T-helper 2 cell treated with Interferon-gamma antibody and Interleukin-4, amounts not matched to agents 100 ng/mL and 5 ng/mL, for 36 hours (primary cell): Measurements from ENCODE around the gene NGRN. TPM values are rescaled to one million over a fixed set of nuclear protein-coding genes. Genes with fewer than 3 reads are reported as not detected.
"Not testable (repeated sequence)": the region's sequence is repeated elsewhere in the genome, so short reads cannot be mapped to it uniquely, and the experiment has no call there.

Source experiments
- intact Hi-C: fragments of 100-400 bp; cut with micrococcal nuclease; formaldehyde crosslinking; loops from one replicate; pipeline ENCODE4 v1.15.1; 2023
- total RNA-seq: library from RNA; stranded (reverse); gene quantifications from 2 replicates; pipeline ENCODE4 v1.2.3, GENCODE V29; 2022

The NGRN gene
- total RNA-seq, 1 donor from 2014 or later = 30.0 TPM

GRCh38 chr15:90233387-90234095, 31.9 kb upstream of the NGRN start, which contains the start of gene CIB1:
CIB1 (minus strand) TSS chr15:90233941; CDS start chr15:90233885, 56 bp downstream.
- intact Hi-C loops = loop anchor here (1.0 to 5.0 kb wide), 8 partner anchors 16 to 699 kb away; partner anchors contain the start of genes HDDC3, IQGAP1, NGRN and TTLL13

DNA sequence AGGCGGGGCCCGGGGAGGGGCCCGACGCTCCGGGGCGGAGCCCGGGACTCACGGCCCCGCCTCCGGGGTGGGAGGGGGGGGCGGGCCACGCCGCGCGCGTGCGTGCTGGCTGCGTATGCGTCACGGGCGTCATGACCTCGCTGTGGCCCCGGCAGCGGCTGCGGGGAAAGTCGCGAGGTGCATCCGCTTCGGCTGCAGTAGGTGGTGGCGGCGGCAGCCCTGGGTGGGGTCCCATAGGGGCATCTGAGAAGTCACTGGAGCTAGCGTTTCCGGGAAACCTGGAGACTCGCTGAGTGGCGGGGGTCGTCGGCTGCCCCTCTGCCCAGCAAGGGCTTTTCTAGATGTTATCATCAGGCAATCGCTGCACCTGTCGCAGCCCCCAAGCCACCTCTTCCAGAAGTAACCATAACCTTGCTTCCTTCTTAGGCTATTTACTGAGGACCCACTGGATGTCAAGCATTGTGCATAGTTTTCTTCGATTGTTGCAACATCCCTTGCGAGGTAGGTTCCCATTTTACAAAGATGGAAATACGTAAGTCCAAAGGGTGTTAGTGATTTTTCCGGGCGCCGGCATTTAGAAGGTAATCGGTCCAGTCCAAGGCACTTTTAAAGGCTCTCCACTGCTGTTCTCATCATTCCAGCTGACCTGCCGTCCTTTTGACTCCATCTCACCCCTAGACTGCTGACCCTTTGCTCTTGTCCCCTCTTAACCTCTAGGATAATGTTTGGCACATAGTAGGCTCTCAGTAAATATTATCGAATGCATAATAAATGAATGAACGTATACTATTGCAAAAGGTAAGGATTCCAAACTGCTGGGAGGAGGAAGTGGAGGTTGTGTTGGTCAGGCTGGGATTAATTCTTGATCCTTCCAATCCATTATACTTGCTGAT, 31.1 kb upstream of the NGRN start, which contains the start of gene GDPGP1:
Gene GDPGP1 (plus strand): TSS at position 114 of the 893 bp plus-strand sequence. CDS start 6,700 bp downstream, outside the sequence.
- intact Hi-C loops = loop anchor here (1.0 to 5.0 kb wide), 7 partner anchors 15 to 698 kb away; partner anchors contain the start of genes HDDC3, IQGAP1, NGRN and TTLL13

DNA sequence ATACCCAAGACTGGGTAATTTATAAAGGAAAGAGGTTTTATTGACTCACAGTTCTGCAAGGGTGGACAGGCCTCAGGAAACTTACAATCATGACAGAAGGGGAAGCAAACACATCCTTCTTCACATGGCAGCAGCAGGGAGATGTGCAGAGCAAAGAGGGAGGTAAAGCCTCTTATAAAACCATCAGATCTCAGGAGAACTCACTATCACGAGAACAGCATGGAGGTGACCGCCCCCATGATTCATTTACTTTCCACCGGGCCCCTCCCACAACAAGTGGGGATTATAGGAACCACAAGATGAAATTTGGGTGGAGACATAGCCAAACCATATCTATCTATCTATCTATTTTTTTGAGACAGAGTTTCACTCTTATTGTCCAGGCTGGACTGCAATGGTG, 26.1 kb upstream of the NGRN start:
- intact Hi-C loops = no loop called here

DNA sequence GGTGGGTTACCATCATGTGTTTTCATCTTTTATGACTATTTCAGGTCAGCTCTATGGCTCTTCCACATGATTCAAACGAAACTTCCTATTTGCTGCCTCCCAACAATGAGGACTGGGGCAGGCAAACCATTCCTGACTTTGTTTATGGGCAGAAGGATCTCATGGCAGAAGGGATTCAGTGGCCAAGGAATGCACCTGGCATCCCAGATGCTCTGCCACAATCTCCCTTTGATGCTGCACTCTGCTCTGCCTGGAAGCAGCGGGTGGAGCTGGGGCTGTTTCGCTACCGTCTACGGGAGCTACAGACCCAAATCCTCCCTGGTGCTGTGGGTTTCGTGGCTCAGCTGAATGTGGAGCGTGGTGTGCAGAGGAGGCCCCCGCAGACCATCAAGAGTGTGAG, 24.6 kb upstream of the NGRN start:
- intact Hi-C loops = no loop called here

- intact Hi-C loops = no loop called here
Observed at GRCh38 chr15:90241343-90242192, 23.9 kb upstream of the NGRN start.

- intact Hi-C loops = no loop called here
Observed at GRCh38 chr15:90243943-90244639, 21.4 kb upstream of the NGRN start.

DNA sequence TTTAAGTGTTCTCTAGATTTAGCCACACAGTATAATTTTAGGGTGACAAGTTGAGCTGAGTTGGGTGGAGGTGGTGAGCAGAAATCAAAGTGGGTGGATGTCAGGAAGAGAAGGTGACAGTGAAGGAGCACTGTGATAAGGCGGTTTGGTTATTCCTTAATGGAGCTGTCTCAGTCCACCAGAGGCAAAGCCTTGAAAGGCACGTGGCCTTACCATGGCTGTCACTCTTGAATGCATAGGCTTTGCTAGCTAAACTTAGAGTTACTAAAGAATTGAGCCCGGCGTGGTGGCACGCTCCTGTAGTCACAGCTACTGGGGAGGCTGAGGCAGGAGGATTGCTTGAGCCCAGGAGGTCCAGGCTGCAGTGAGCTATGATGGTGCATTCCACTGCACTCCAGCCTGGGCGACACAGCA, 16.7 kb upstream of the NGRN start:
- intact Hi-C loops = loop anchor here (1.0 to 2.0 kb wide), 2 partner anchors 14 to 16 kb away; partner anchors contain the start of genes GDPGP1 and NGRN

- intact Hi-C loops = loop anchor here (1.0 to 2.0 kb wide), 2 partner anchors 15 kb away; partner anchors contain the start of genes GDPGP1 and NGRN
Observed at GRCh38 chr15:90249203-90249863, 16.1 kb upstream of the NGRN start, which contains the start of gene TTLL13. TTLL13 (plus strand) TSS chr15:90249556; CDS start chr15:90250631, 1,075 bp downstream.

DNA sequence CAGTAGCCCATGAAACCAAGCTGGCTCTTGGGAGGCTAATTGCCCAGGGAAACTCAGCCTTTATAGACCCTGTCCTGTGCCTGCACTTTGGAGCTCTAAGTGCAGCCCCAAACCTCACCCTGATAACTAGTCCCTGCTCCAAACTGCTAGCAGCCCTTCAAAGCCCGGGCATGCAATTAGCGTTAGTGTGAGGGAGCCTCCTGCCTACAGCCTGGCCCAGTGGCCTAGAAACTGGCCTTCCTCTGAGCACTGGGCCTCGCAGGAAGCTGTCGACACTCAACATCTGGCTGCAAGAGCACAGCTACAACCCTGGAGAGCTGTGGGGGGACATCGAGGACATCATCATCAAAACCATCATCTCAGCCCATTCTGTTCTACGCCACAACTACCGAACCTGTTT, 7.7 kb upstream of the NGRN start:
- intact Hi-C loops = no loop called here

DNA sequence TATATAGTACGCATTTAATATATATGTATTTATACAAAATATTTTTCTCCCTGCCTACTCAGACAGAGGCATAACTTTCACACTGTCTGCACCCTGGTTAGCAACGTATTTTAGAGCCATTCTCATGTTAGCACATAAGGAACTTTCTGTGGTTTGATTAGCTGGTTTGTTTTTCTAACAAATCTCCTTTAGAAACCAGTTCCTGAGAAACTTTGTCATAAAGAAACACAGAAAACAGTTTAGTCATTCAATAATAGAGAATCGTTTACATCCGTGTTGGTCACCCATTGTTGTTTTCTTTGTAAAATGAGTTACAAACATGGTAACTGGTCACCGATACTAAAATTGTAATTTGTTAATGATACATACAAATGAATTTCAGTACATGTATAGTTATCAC, 5.9 kb upstream of the NGRN start:
- intact Hi-C loops = no loop called here

- intact Hi-C loops = not testable (repeated sequence)
Observed at GRCh38 chr15:90260731-90261130, 4.7 kb upstream of the NGRN start.

DNA sequence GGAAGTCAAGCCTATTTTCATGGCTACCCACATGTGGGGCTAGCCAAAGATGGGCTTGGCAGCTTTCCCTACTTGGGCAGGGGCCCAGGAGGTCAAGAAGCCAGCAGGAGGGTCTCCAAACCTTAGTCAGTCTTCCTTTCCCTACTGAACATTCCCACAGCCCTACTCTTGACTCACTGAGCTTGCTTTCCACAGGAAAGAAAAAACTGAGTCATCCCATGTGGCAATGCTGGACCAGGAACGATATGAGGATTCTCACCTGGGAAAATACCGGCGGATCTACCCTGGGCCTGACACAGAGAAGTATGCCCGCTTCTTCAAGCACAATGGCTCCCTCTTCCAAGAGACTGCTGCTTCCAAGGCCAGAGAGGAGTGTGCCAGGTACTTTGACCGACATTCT, 3.7 kb upstream of the NGRN start:
- intact Hi-C loops = no loop called here

DNA sequence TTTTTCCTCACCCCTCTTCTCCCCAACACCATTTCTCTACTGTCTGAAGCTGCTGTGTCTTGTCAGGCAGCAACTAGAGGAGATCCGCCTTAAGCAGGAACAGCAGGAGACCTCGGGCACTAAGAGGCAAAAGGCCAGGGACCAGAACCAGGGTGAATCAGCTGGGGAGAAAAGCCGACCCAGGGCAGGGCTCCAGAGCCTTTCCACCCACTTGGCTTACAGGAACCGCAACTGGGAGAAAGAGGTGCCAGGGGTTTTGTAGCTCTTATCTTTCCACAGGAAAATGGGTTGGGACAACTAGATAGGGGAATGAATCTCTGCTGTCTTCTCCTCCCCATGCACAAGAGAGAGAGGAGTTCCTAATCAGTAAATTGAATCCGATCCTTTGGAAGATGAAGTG, 3.0 kb upstream of the NGRN start:
- intact Hi-C loops = no loop called here

DNA sequence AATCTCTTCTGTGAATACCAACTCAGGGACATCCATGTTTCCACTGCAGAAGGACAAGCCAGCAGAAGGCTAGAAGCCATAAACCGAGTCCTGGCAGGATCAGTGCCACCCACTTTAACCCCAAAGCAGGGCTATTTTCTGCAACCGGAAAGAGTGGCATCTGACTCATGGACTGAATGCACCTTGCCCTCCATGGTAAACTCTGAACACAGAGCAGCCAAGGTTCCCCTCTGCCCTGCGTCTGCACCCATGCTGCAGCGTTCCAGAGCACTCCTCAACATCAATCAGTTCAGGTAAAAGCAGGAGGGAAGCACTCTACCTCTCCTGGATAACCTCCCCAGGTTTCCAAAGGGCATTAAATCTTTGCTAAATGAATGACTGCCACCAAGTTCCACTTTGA, 801 bp upstream of the NGRN start:
- intact Hi-C loops = loop anchor here (1.0 to 5.0 kb wide), 3 partner anchors 16 to 167 kb away; partner anchors contain the start of genes GDPGP1 and TTLL13

GRCh38 chr15:90266061-90266431, 574 bp downstream of the NGRN start:
- intact Hi-C loops = loop anchor here (5.0 kb wide), 1 partner anchor 169 kb away; no protein-coding TSS in a partner anchor

DNA sequence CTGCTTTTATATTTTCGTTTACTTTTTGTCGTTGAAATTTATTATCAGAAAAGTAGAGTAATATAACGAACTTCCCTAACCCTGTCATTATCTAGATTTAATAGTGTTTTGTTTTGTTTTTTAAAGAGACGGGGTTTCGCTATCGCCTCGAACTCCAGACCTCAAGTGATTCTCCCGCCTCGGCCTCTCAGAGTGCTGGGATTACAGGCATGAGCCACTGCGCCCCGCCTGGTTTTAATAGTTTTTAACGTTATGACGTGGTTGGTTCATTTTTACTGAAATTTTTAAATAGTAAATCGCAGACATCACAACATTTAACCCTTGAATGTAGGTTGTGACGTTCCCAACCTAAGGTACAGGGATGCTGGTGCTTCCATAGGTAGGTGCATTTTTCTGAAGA, 1.0 kb downstream of the NGRN start:
- intact Hi-C loops = loop anchor here (5.0 kb wide), 1 partner anchor 169 kb away; no protein-coding TSS in a partner anchor

DNA sequence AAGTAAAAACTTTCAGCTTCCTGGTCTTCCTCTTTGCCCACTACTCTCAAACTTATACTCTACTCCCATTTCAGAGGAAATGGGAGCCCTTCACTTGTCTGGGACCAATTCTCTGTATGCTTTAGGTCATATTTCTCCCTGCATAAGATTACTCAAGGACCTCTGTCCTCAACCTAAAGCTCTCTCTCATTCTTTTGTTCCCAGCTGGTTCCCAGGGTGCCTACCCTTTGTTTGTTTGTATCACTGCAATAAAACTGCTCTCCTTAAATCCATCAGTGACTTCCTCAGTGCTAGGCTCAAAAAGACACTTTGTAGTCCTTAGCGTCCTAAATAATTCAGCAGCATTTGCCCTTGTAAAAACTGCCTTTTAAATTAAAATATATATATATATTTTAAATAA, 2.9 kb downstream of the NGRN start:
- intact Hi-C loops = loop anchor here (5.0 kb wide), 1 partner anchor 171 kb away; no protein-coding TSS in a partner anchor

GRCh38 chr15:90270502-90271150, 5.2 kb downstream of the NGRN start:
- intact Hi-C loops = no loop called here
